ENCODE measurements around the gene TSPYL6. TPM values are rescaled to one million over a fixed set of nuclear protein-coding genes. Genes with fewer than 3 reads are reported as not detected.

TSPYL6 gene
- total RNA-seq, 2 experiments from 2014 or later: not detected

DNA sequence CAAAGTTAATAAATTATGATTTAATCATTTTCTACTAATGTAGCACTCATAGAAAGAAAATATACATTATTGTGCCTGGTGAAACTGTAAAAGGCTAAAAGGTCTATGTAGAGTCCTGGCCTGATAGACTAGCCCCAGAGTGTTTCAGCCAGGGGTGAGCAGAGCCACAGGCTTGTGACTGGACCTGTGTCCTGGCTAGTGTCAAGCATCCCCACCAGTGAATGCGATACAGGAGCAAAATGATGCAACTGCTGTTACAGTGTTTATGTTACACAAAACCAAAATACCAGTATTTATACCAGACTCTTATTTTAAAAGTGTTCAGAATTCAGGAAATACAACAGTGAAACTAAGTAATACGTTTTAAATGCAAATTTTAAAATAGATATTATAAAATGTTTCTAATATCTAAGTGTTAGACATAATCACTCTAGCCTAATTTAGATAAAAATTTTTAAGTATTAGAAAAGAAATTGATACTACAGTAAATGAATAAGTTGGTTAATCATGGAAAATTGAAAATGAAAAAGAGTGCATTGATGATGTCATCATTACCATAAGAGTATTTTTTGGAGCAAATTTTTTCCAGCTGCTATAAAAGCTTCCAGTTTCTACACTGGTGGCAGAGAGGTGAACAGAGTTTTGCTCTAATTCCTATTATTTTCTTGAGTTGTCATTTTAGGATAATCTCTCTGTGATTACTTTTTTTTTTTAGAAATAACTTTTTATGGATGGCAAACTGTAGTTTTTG, 6.2 kb upstream of the TSPYL6 start:
- no peak overlapping the region for H3K27ac ChIP-seq (ENCODE audit: low read depth in 1 of 2, low read length in 2 of 2)
- no peak overlapping the region for H3K4me3 ChIP-seq (ENCODE audit: low read length)
- ATAC-seq (ENCODE audit: poor library complexity) (no peak), DNase-seq (no peak)
- peaks cover 0 to 6% of the 10 kb centered on the region in 2 experiments for H3K9me3 ChIP-seq (ENCODE audit: control insufficient read depth in 1 of 2, insufficient read depth in 1 of 2, low read length in 2 of 2)
- POLR2A ChIA-PET: no interaction called here
- H3K4me1 ChIP-seq (ENCODE audit: insufficient read depth, low read length): no peaks in the 10 kb centered on the region
- H3K36me3 Mint-ChIP-seq (ENCODE audit: low read depth): peaks cover 35% of the 10 kb centered on the region
- H3K27me3 ChIP-seq (ENCODE audit: control insufficient read depth in 1 of 2, insufficient read depth in 2 of 2, low read length in 2 of 2): no peaks in the 10 kb centered on the region
- CTCF ChIA-PET: no interaction called here
- H3K36me3 ChIP-seq (ENCODE audit: insufficient read depth, low read length): no peaks in the 10 kb centered on the region
- H3K4me3 Mint-ChIP-seq: no peak overlapping the region
- H3K4me1 Mint-ChIP-seq (ENCODE audit: low read depth): no peaks in the 10 kb centered on the region
- H3K27ac Mint-ChIP-seq: no peak overlapping the region
- H3K9me3 Mint-ChIP-seq: peaks cover 14% of the 10 kb centered on the region
- no peaks in the 10 kb centered on the region for H3K27me3 Mint-ChIP-seq
- TF ChIP-seq, protein P1, sequence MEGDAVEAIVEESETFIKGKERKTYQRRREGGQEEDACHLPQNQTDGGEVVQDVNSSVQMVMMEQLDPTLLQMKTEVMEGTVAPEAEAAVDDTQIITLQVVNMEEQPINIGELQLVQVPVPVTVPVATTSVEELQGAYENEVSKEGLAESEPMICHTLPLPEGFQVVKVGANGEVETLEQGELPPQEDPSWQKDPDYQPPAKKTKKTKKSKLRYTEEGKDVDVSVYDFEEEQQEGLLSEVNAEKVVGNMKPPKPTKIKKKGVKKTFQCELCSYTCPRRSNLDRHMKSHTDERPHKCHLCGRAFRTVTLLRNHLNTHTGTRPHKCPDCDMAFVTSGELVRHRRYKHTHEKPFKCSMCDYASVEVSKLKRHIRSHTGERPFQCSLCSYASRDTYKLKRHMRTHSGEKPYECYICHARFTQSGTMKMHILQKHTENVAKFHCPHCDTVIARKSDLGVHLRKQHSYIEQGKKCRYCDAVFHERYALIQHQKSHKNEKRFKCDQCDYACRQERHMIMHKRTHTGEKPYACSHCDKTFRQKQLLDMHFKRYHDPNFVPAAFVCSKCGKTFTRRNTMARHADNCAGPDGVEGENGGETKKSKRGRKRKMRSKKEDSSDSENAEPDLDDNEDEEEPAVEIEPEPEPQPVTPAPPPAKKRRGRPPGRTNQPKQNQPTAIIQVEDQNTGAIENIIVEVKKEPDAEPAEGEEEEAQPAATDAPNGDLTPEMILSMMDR (IDR thresholded peaks at IDR 0.05): no peak
- intact Hi-C loops (cut with DNase I, micrococcal nuclease): no loop called here

DNA sequence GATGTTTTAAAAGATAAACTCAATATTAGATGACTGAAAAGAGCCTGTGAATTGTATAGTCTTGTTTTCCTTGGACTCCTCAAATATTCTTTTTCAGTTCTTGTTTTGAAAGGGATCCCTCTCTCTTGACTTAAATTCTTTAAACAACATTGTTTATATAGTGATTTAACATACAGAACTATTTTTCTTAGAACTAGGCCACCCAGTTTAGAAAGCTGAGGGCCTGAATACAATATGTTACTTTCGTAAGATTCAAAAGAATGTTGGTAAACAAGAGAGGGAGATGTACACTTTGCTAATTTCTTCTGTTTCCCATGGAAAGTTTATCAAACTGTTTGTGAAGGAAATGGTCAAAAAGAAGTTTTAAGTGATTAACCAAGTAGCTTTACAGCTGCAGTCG, 5.5 kb upstream of the TSPYL6 start:
- ChIA-PET POLR2A (no interaction called here), CTCF (no interaction called here)

DNA sequence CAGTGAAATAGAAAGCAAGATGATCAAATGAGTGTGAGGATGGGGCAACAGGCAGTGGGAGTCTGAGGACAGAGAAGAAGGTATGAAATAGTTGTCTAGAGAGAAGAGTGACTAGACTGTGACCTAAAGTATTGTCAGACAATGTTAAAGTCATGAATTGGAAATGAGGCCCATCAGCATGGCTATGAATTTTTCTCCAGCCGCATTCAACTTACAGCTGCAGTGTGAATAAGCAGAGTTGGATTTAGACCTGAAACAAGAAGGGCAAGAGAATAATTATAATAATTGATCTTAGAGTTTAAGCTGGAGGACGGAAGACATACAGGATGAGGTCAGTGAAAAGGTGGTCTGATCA, 4.2 kb upstream of the TSPYL6 start:
- TF ChIP-seq, protein P1 (IDR thresholded peaks at IDR 0.05): no peak
- Histone ChIP-seq H3K4me3 (ENCODE audit: low read length) (no peak overlapping the region), H3K36me3 (ENCODE audit: insufficient read depth, low read length) (no peaks in the 10 kb centered on the region), H3K4me1 (ENCODE audit: insufficient read depth, low read length) (no peaks in the 10 kb centered on the region), H3K9me3 (ENCODE audit: control insufficient read depth in 1 of 2, insufficient read depth in 1 of 2, low read length in 2 of 2) (peaks cover 0 to 16% of the 10 kb centered on the region in 2 experiments), H3K27ac (ENCODE audit: low read depth in 1 of 2, low read length in 2 of 2) (no peak overlapping the region), H3K27me3 (ENCODE audit: control insufficient read depth in 1 of 2, insufficient read depth in 2 of 2, low read length in 2 of 2) (no peaks in the 10 kb centered on the region)
- intact Hi-C loops (cut with DNase I, micrococcal nuclease): no loop called here
- ChIA-PET CTCF (no interaction called here), POLR2A (no interaction called here)
- peaks cover 26% of the 10 kb centered on the region for H3K36me3 Mint-ChIP-seq (ENCODE audit: low read depth)
- H3K4me1 Mint-ChIP-seq (ENCODE audit: low read depth): no peaks in the 10 kb centered on the region
- no peak for ATAC-seq (ENCODE audit: poor library complexity)
- DNase-seq: no peak
- H3K9me3 Mint-ChIP-seq: peaks cover 12% of the 10 kb centered on the region
- no peak overlapping the region for H3K27ac Mint-ChIP-seq
- H3K27me3 Mint-ChIP-seq: no peaks in the 10 kb centered on the region
- no peak overlapping the region for H3K4me3 Mint-ChIP-seq

More for the DNA sequence above, 5.5 kb upstream of the TSPYL6 start:
- ATAC-seq (ENCODE audit: poor library complexity) (no peak), DNase-seq (no peak)
- Mint-ChIP-seq H3K9me3 (peaks cover 14% of the 10 kb centered on the region), H3K4me1 (ENCODE audit: low read depth) (no peaks in the 10 kb centered on the region), H3K4me3 (no peak overlapping the region), H3K27ac (no peak overlapping the region), H3K27me3 (no peaks in the 10 kb centered on the region), H3K36me3 (ENCODE audit: low read depth) (peaks cover 31% of the 10 kb centered on the region)
- H3K27ac ChIP-seq (ENCODE audit: low read depth in 1 of 2, low read length in 2 of 2): no peak overlapping the region
- intact Hi-C loops (cut with DNase I, micrococcal nuclease): no loop called here
- H3K27me3 ChIP-seq (ENCODE audit: control insufficient read depth in 1 of 2, insufficient read depth in 2 of 2, low read length in 2 of 2): no peaks in the 10 kb centered on the region
- TF ChIP-seq, protein P1 (IDR thresholded peaks at IDR 0.05): no peak
- H3K4me3 ChIP-seq (ENCODE audit: low read length): no peak overlapping the region
- no peaks in the 10 kb centered on the region for H3K36me3 ChIP-seq (ENCODE audit: insufficient read depth, low read length)
- peaks cover 0 to 6% of the 10 kb centered on the region in 2 experiments for H3K9me3 ChIP-seq (ENCODE audit: control insufficient read depth in 1 of 2, insufficient read depth in 1 of 2, low read length in 2 of 2)
- H3K4me1 ChIP-seq (ENCODE audit: insufficient read depth, low read length): no peaks in the 10 kb centered on the region

All from CD4-positive, alpha-beta T cell (primary cell).